Measurements from ENCODE around the gene FSTL1.

DNA sequence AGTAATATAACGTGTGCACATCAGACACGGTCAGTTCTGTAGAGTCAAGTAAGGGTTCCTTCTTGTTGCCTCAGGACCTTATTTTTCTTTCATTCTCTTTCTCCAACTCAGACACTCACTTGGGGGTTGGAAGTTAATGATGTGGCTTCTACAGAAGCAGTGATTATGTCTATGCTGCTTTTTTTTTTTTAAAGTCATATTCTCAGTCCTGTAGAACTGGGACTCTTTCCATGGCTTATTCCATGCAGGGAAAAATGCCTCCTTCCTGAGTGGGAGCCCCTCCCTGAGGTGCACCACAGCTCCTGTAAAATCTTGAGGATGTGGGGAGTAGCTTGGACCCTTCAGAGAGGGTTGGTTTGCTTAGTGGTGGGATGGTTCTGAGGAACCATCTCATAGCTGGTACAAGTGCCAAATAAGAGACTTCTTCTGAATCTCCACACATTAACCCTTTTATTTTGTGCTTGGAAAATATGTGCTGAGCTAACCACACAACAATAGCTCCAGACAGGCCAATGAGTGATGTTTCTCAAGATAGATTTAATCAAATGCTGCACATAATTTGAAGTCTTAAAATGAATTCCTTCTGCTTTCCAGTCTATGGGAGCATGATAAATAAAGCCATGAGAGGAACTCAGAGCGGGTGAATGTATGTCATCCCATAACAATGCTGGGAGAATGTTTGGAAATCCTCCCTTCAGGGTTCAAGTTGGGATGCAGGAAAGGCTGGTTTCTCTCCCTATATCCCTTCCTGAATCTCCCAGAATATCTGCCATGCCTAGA, 23.3 kb upstream of the FSTL1 start:
- TF ChIP-seq CTCF (IDR thresholded peaks at IDR 0.05): no peak
- no peak for TF ChIP-seq POLR2A (IDR thresholded peaks at IDR 0.05)

Data from uterus (tissue), 2 donors.